ENCODE results near the gene RILP.

RILP gene

GRCh38 chr17:1646199-1646875 lies 3.3 kb downstream of the RILP start:
- no peak overlapping the region for H3K18ac ChIP-seq (ENCODE audit: low read length)
- H3K79me1 ChIP-seq (ENCODE audit: low read length): no peaks in the 10 kb centered on the region
- peaks cover 8% of the 10 kb centered on the region for H3K4me1 ChIP-seq (ENCODE audit: control insufficient read depth, low read depth, low read length)
- WGBS (ENCODE audit: extremely low coverage, insufficient coverage, low lambda C conversion rate): no CpG with 5 or more reads among the region's 13 CpGs
- H3K4me3 ChIP-seq (ENCODE audit: low read length): no peak overlapping the region
- H3K27me3 ChIP-seq (ENCODE audit: insufficient read depth, low read length, poor library complexity): no peaks in the 10 kb centered on the region
- H2BK5ac ChIP-seq (ENCODE audit: low read length): no peak overlapping the region
- no peaks in the 10 kb centered on the region for H3K79me2 ChIP-seq (ENCODE audit: control insufficient read depth, insufficient read depth, low read length)
- H4K5ac ChIP-seq (ENCODE audit: low read length): no peak overlapping the region
- peak overlapping the region; percentile 78 for H3K56ac ChIP-seq (ENCODE audit: low read length)
- no peak for DNase-seq
- H4K8ac ChIP-seq (ENCODE audit: low read depth, low read length): no peak overlapping the region
- no peak overlapping the region for H3K27ac ChIP-seq (ENCODE audit: low read depth, low read length)
- H3K23ac ChIP-seq (ENCODE audit: low read length): no peak overlapping the region
- no peak overlapping the region for H2BK15ac ChIP-seq (replicated peaks; ENCODE audit: low read depth)
- peaks cover 4% of the 10 kb centered on the region for H3K36me3 ChIP-seq (ENCODE audit: control insufficient read depth, insufficient read depth, low read length)
- no peak overlapping the region for H2BK120ac ChIP-seq (ENCODE audit: low read depth, low read length)
- H3K4me2 ChIP-seq (ENCODE audit: low read length): no peak overlapping the region
- no peak overlapping the region for H3K4ac ChIP-seq (ENCODE audit: low read depth, low read length)
- peak overlapping the region; percentile 51 for H2AK5ac ChIP-seq (ENCODE audit: low read length)
- peak overlapping the region; percentile 50 for H3K9ac ChIP-seq (ENCODE audit: low read length)

- Histone ChIP-seq H3K27ac (ENCODE audit: low read depth, low read length) (no peak within 1 kb of the TSS), H3K4me1 (ENCODE audit: control insufficient read depth, low read depth, low read length) (peaks cover 8% of the 10 kb centered on the region), H2AK5ac (ENCODE audit: low read length) (peak within 1 kb of the TSS; percentile 51), H2BK15ac (replicated peaks; ENCODE audit: low read depth) (no peak within 1 kb of the TSS), H3K79me1 (ENCODE audit: low read length) (no peaks in the 10 kb centered on the region), H3K56ac (ENCODE audit: low read length) (peak within 1 kb of the TSS; percentile 78), H3K36me3 (ENCODE audit: control insufficient read depth, insufficient read depth, low read length) (no peaks in the 10 kb centered on the region), H2BK5ac (ENCODE audit: low read length) (peak within 1 kb of the TSS; percentile 50), H3K9ac (ENCODE audit: low read length) (peak within 1 kb of the TSS; percentile 50), H3K18ac (ENCODE audit: low read length) (no peak within 1 kb of the TSS), H3K27me3 (ENCODE audit: insufficient read depth, low read length, poor library complexity) (no peaks in the 10 kb centered on the region), H4K8ac (ENCODE audit: low read depth, low read length) (no peak within 1 kb of the TSS), H3K4me3 (ENCODE audit: low read length) (no peak within 1 kb of the TSS), H3K79me2 (ENCODE audit: control insufficient read depth, insufficient read depth, low read length) (no peaks in the 10 kb centered on the region), H3K23ac (ENCODE audit: low read length) (no peak within 1 kb of the TSS), H2BK120ac (ENCODE audit: low read depth, low read length) (no peak within 1 kb of the TSS), H4K5ac (ENCODE audit: low read length) (no peak within 1 kb of the TSS), H3K4me2 (ENCODE audit: low read length) (no peak within 1 kb of the TSS), H3K4ac (ENCODE audit: low read depth, low read length) (no peak within 1 kb of the TSS)
- peak; percentile 53 for DNase-seq
- no CpG with 5 or more reads among the region's 25 CpGs for WGBS (ENCODE audit: extremely low coverage, insufficient coverage, low lambda C conversion rate)
Observed at GRCh38 chr17:1645207-1646171, 4.2 kb downstream of the RILP start, which contains the start of gene SCARF1. SCARF1 (minus strand) TSS chr17:1645732; CDS start chr17:1645697, 35 bp downstream.

- Histone ChIP-seq H3K36me3 (ENCODE audit: control insufficient read depth, insufficient read depth, low read length) (no peaks in the 10 kb centered on the region), H2BK15ac (replicated peaks; ENCODE audit: low read depth) (no peak overlapping the region), H3K27me3 (ENCODE audit: insufficient read depth, low read length, poor library complexity) (no peaks in the 10 kb centered on the region), H2BK120ac (ENCODE audit: low read depth, low read length) (no peak overlapping the region), H3K56ac (ENCODE audit: low read length) (no peak overlapping the region), H3K18ac (ENCODE audit: low read length) (no peak overlapping the region), H3K4me3 (ENCODE audit: low read length) (no peak overlapping the region), H3K79me2 (ENCODE audit: control insufficient read depth, insufficient read depth, low read length) (no peaks in the 10 kb centered on the region), H3K9ac (ENCODE audit: low read length) (no peak overlapping the region), H3K4ac (ENCODE audit: low read depth, low read length) (no peak overlapping the region), H3K4me1 (ENCODE audit: control insufficient read depth, low read depth, low read length) (peaks cover 8% of the 10 kb centered on the region), H2BK5ac (ENCODE audit: low read length) (no peak overlapping the region), H3K4me2 (ENCODE audit: low read length) (no peak overlapping the region), H3K79me1 (ENCODE audit: low read length) (no peaks in the 10 kb centered on the region), H3K23ac (ENCODE audit: low read length) (no peak overlapping the region), H2AK5ac (ENCODE audit: low read length) (no peak overlapping the region), H4K5ac (ENCODE audit: low read length) (no peak overlapping the region), H4K8ac (ENCODE audit: low read depth, low read length) (no peak overlapping the region), H3K27ac (ENCODE audit: low read depth, low read length) (no peak overlapping the region)
- no CpG with 5 or more reads among the region's 15 CpGs for WGBS (ENCODE audit: extremely low coverage, insufficient coverage, low lambda C conversion rate)
- DNase-seq: no peak
Observed at GRCh38 chr17:1644493-1645206, 5.0 kb downstream of the RILP start.

GRCh38 chr17:1643999-1644492 lies 5.6 kb downstream of the RILP start:
- no peak for DNase-seq
- Histone ChIP-seq H2BK15ac (replicated peaks; ENCODE audit: low read depth) (no peak overlapping the region), H3K23ac (ENCODE audit: low read length) (no peak overlapping the region), H3K4me2 (ENCODE audit: low read length) (no peak overlapping the region), H3K27me3 (ENCODE audit: insufficient read depth, low read length, poor library complexity) (no peaks in the 10 kb centered on the region), H3K4ac (ENCODE audit: low read depth, low read length) (no peak overlapping the region), H2BK5ac (ENCODE audit: low read length) (no peak overlapping the region), H3K79me1 (ENCODE audit: low read length) (no peaks in the 10 kb centered on the region), H3K18ac (ENCODE audit: low read length) (no peak overlapping the region), H4K8ac (ENCODE audit: low read depth, low read length) (no peak overlapping the region), H2AK5ac (ENCODE audit: low read length) (no peak overlapping the region), H3K9ac (ENCODE audit: low read length) (peak overlapping the region; percentile 24), H3K4me3 (ENCODE audit: low read length) (no peak overlapping the region), H3K36me3 (ENCODE audit: control insufficient read depth, insufficient read depth, low read length) (no peaks in the 10 kb centered on the region), H3K4me1 (ENCODE audit: control insufficient read depth, low read depth, low read length) (peaks cover 8% of the 10 kb centered on the region), H3K27ac (ENCODE audit: low read depth, low read length) (no peak overlapping the region), H4K5ac (ENCODE audit: low read length) (no peak overlapping the region), H3K79me2 (ENCODE audit: control insufficient read depth, insufficient read depth, low read length) (no peaks in the 10 kb centered on the region), H2BK120ac (ENCODE audit: low read depth, low read length) (no peak overlapping the region), H3K56ac (ENCODE audit: low read length) (peak overlapping the region; percentile 79)
- WGBS (ENCODE audit: extremely low coverage, insufficient coverage, low lambda C conversion rate): no CpG with 5 or more reads among the region's 13 CpGs

- no peaks in the 10 kb centered on the region for H3K79me2 ChIP-seq (ENCODE audit: control insufficient read depth, insufficient read depth, low read length)
- H3K56ac ChIP-seq (ENCODE audit: low read length): peak overlapping the region; percentile 79
- H3K79me1 ChIP-seq (ENCODE audit: low read length): no peaks in the 10 kb centered on the region
- H3K36me3 ChIP-seq (ENCODE audit: control insufficient read depth, insufficient read depth, low read length): no peaks in the 10 kb centered on the region
- no peak overlapping the region for H3K27ac ChIP-seq (ENCODE audit: low read depth, low read length)
- H2AK5ac ChIP-seq (ENCODE audit: low read length): no peak overlapping the region
- no peak overlapping the region for H3K4ac ChIP-seq (ENCODE audit: low read depth, low read length)
- no CpG with 5 or more reads among the region's 90 CpGs for WGBS (ENCODE audit: extremely low coverage, insufficient coverage, low lambda C conversion rate)
- no peak overlapping the region for H4K5ac ChIP-seq (ENCODE audit: low read length)
- H4K8ac ChIP-seq (ENCODE audit: low read depth, low read length): no peak overlapping the region
- no peaks in the 10 kb centered on the region for H3K27me3 ChIP-seq (ENCODE audit: insufficient read depth, low read length, poor library complexity)
- no peak overlapping the region for H2BK120ac ChIP-seq (ENCODE audit: low read depth, low read length)
- H3K4me3 ChIP-seq (ENCODE audit: low read length): peak overlapping the region; percentile 15
- H3K9ac ChIP-seq (ENCODE audit: low read length): peak overlapping the region; percentile 54
- no peak overlapping the region for H3K23ac ChIP-seq (ENCODE audit: low read length)
- no peak overlapping the region for H2BK15ac ChIP-seq (replicated peaks; ENCODE audit: low read depth)
- no peak overlapping the region for H3K18ac ChIP-seq (ENCODE audit: low read length)
- H2BK5ac ChIP-seq (ENCODE audit: low read length): no peak overlapping the region
- peak; percentile 81 for DNase-seq
- H3K4me2 ChIP-seq (ENCODE audit: low read length): peak overlapping the region; percentile 73
- peaks cover 8% of the 10 kb centered on the region for H3K4me1 ChIP-seq (ENCODE audit: control insufficient read depth, low read depth, low read length)
Observed at GRCh38 chr17:1643293-1643998, 6.2 kb downstream of the RILP start.

Data from mesendoderm (in vitro differentiated cells).